HTERT RPE-1 (cell line): ENCODE results near the gene NRAP.
"Not testable (repeated sequence)": the region's sequence is repeated elsewhere in the genome, so short reads cannot be mapped to it uniquely, and the experiment has no call there.

Experiments used
- in situ Hi-C: fragments of 300-500 bp; cut with MboI; formaldehyde crosslinking; loops from 4 replicates; pipeline ENCODE4 v1.14.3; 2020; ENCODE audit warnings: low sequenced_read_pairs

Gene NRAP

DNA sequence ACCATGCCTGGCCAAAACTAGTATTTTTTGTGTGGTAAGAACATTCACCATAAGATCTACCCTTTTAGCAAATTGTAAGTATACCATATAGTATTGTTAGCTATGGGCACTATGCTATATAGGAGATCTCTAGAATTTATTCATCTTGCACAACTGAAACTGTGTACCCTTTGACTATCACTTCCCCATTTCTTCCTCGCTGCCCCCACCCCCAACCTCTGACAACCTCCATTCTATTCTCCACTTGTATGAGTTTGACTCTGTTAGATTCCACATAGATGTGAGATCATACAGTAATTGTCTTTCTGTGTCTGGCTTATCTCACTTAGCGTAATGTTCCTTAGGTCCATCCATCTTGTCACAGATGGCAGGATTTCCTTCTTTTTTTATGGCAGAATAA is 19.5 kb upstream of the NRAP start:
- in situ Hi-C loops = no loop called here

DNA sequence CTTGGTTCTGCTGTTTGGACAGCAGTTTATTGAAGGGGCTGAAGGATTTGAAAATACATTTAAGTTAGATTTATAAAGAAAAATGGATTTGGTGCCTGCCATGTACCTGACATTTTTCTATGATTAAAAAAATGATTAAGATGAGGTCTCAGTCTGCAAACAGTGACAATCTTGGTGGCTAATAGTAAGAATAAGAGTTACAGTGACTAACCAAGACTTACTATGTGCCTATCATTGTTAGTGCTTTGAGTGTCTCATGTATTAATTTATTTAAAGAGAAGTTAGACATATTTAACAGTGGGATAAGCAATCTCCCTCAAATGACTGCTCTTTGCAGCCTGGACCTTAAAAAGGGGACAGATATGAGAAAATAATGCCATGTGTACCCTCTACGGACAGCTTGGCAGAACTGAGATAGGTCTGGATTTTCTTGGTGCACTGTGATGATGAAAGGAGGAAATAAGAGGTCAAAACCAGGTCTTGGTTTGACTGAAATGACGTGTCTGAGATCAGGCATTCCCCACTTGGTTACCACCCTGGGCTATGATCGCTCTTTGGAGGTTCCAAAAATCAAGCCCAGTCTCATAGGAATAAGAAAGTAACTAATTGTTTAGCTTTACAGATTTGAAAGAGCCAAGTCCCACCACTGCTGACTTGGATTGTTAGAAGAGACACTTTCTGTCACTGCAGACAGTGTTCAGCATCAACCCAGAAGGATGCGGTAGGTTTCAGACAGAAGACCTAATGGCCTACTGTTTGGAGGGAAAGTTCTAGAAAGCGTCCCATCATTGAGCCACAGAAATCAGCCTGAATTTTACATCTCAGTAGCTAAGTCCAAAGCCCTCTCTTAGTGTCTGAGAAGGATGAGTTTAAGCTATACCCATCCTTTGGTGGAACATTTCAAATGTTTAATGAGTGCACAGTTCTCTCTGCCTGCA is 18.0 kb upstream of the NRAP start:
- in situ Hi-C loops = no loop called here

DNA sequence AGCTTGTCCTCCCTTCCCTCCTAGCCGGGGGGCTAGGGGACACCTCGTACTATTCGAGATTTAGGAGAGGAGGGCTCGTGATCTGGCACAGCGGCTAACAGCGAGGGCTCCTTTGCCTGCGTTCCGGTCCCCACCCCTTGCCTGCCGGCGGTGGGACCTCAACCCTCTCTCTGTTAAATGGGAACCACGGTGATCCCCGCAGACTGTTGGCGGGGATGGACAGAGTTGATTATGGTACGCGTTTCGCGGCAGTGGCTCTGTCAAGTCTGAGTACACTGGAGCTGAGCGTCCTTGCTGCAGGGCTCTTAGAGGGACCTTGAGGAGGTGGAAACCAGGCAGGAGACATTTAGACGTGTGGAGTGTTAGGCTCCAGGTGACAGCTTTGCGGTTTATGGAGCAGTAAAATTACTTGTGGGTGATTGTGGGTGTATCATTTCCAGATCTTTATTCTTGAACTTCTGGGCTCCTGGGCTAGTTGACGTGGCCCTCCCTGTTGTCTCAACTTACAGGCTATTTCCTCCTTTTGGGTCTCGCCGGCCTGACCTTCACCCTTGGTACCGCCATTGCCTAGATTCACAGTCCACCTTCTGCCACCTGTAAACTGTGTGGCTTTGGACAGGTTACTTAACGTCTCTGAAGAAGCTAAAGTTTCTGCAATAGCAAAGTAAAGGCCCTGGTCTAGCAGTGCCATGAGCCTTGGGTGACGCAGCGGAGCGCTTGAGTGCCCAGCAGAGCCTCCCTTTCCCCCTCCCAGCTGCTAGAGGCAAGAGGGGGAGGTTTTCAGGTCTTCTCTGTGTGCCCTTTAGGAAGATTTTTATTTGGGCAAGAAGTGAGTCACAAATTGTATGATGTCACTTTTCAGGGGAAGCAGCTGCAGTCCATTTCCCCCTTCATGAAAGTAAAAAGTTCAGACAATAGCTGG is 16.6 kb upstream of the NRAP start:
- in situ Hi-C loops = no loop called here

DNA sequence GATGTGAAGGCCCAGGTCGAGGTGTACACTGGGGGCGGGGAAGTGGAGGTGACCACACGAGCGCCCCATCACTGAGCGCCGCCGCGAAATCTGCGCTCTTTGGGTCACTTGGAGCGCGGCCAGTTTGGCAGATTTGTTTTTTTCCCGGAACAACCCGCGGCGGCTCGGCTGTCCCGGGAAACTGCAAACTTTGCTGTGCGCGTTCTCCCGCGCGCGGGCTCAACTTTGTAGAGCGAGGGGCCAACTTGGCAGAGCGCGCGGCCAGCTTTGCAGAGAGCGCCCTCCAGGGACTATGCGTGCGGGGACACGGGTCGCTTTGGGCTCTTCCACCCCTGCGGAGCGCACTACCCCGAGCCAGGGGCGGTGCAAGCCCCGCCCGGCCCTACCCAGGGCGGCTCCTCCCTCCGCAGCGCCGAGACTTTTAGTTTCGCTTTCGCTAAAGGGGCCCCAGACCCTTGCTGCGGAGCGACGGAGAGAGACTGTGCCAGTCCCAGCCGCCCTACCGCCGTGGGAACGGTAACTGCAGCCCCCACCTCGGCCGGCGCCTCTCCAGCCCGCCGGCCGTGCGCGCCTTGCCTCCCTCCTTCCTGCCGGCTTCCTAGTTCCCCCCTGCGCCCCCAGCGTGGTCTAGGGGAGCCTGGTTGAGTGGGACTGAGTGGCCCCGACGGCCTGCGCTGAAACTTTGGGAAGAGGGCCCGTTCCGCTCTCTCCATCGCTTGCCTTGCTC is 15.8 kb upstream of the NRAP start, which contains the start of gene CASP7:
TSS of gene CASP7 (plus strand) at position 450 of the 727 bp plus-strand sequence. CDS start 17,582 bp downstream, outside the sequence.
- in situ Hi-C loops = no loop called here

DNA sequence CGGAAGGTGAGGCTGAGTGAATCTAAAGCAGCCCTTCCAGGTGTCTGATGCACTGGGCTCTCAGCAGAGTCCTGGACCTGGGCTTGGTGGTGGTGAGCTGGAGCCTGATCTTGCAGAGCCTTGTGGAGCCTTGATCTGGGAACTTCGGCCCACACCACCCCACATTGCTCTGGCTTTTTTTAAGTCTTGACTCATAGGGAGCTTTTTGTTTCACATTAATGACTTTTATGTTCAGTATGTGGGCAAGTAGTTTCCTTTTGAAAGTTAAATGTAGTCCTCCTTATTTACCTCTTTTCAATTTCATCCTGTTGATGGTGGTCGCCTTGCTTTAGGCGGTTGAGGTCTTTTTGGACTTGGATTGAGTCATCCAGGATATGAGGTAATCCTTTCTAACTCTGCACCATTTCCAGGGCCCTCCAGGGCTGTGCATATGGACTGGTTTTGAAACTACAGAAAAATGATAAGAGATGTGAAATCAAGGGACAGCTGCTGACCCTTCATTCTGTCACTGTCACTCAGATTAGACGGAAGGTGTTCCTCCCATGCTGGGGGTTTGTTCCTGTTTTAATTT is 2.9 kb upstream of the NRAP start:
- in situ Hi-C loops = no loop called here

DNA sequence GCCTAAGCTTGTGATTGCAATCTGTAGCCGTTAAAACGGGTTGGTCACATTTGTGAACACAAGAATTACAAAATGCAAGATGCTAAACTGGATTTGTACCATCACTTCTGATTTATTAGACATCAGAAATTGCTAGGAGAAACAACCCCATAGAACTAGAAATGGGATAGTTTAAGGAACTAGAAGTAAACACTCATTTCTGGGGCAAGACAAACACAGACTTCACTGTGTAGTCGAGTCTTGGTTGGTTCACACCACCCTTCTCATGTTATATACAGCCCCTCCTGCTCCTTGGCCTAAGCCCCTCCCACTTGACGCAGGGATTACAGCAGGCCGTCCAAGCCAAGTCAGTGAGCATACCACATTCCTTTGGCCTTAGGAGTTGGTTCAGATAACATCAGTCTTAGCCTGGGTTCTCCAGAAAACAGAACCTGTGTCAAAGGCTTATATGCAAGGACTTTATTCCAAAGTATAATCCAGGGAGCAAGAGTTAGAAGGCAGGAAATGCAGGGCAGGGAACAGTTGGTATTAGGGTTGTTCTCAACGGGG is 2.0 kb upstream of the NRAP start:
- in situ Hi-C loops = no loop called here

DNA sequence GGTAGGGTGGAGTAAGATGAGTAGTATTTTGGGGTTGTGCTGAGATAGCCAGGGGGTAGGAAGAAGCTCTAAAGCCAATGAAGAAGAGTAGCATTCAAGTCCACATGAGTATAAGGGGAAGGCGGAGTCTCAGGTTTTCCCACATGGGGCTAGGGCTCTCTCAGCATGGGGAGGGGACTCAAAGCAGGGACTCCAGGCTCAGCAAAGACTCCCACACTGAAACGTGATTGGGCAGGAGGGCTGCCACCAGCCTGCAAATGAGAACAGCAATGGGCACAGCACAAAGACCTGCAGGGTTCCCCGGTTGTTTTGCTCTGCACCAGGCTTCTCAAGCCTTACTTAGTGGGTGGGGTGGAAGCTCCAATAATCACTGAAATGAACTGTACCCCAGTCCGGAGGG is 1.5 kb upstream of the NRAP start:
- in situ Hi-C loops = no loop called here

DNA sequence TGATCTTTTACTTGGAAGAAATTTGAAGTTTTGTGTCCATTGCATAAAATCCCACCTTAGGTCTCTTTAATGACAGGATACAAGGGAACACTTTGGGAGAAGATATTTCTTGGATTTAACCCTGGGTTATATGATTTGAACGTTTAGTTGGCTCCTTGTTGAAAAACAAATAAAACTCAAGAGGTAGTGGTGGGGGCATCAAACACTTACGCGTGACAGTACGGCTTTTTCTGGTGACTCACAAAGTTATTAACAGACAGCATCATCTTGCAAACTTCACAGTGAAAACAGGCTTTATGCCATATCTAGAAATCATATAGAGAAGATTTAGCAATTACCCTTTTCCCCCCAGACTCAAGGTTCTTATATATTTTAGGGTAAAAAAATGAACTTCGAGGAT is 699 bp downstream of the NRAP start:
- in situ Hi-C loops = no loop called here

DNA sequence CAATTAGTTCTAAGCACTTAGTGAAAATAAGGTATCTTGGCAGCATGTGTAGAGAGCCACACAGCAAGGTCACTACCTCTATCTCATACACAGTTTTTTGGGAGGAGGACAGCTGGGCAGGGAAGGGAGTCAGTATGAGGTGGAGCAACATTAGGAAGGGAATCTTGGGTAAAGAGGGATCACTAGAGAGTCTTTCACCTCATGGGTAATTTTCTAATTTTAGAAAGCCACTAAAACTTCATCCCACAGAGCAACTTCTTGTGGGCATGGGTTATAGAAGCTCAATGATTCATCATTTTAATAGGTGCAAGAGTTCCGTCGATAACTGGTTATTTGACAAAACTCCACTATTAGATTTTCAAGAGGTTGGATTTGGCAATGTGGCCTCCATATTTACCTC is 2.5 kb downstream of the NRAP start:
- in situ Hi-C loops = no loop called here

DNA sequence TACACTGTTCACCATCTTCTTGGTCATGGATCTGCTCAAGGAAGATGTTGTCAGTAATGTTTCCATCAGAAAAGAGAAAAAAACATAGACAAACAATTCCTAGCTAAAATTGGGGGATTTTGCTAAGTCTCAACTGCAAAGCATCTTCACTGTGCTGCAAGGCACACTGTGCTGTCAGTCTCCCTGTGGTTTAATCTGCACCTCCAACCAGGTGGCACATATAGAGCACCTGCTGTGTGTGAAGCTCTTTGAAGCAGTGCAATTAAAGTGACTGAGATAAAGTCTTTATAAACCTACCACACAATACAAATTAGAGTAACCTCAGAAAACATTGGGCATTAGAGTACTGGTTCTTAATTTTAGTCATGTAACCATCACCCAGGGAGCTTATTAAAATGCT is 6.3 kb downstream of the NRAP start:
- in situ Hi-C loops = no loop called here

DNA sequence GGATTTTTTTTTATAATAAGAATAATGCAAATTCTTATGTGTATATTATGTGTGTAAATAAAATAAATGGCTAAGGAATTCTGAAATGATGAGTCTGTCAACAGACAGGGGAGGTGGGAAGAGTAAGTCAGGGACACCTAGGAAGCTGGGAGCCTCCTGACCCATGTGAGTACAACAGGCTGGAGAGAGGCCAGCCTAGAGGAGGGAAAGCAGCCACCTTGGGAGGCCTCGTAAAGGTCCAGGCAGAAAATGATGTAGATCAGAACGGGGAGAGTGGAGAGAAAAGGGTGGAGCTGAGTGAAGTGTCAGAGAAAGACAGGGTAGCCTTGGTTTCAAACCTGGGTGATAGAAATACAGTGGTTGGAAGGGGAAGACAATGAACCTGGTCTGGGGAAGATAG is 6.9 kb downstream of the NRAP start:
- in situ Hi-C loops = no loop called here

DNA sequence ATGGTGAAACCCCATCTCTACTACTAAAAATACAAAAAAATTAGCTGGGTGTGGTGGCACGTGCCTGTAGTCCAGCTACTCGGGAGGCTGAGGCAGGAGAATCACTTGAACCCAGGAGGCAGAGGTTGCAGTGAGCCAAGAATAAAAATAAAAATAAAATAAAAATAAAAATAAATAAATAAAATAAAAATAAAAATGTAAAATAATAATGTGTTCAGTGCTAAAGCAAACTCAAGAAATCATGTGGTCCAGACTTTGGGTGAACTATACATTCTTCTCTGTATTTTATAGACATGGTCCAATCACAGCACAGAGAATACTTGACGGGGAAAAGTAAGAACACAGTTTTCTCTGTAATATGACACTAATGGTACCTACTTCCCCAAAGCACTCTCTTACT is 11.4 kb downstream of the NRAP start:
- in situ Hi-C loops = not testable (repeated sequence)

DNA sequence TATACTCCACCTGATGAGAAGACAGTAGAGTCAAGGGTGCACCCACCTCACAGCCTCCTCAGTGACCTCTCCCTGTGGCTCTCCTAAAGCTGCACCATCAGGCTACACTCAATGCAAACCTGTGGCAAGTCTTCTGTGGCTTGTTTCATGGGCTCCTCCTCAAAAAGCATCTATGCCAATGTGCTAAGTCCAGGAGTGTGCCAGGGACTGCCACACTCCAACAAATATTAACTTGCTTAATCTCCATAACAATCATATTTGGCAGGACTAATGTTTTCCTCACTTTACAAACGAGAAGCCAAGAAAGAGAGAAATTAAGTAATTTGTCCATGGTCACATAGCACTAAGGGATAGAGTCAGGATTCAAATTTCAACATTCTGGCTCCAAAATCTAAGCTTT is 11.9 kb downstream of the NRAP start:
- in situ Hi-C loops = no loop called here

DNA sequence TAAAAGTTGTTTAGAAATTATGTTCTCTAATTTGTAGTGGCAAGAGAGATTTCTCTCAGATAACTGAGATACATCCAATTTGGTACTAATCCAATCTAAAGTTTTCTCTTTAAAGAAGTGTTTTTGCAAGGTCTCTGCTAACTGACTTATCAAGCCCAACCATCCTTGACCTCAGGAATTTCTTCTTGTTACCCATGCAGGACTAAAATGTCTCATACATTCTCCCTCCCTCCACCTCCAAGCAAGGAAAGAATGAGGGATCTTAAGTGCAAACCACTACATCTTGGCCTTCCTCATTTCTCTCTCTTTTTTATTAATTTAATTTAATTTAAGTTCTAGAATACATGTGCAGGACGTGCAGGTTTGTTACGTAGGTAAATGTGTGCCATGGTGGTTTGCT is 12.8 kb downstream of the NRAP start:
- in situ Hi-C loops = no loop called here

DNA sequence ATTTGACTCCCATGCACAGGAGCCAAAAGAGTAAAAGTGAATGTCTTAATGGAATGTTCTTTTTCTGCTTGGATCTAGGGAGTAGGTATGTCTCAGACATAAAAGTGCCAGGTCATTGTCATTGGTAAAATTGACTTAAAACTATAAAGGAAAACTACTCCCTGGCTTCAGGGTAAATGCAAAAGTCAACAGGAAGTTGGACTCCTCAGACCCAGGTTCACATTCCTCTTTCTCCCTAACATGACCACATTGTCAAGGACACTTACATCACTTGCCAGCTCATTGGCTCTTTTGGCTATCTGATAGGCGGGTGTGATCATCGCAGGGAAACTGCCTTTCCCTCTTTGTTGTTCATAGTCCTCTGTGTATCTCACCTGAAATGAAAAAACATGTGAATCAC is 13.7 kb downstream of the NRAP start:
- in situ Hi-C loops = no loop called here

DNA sequence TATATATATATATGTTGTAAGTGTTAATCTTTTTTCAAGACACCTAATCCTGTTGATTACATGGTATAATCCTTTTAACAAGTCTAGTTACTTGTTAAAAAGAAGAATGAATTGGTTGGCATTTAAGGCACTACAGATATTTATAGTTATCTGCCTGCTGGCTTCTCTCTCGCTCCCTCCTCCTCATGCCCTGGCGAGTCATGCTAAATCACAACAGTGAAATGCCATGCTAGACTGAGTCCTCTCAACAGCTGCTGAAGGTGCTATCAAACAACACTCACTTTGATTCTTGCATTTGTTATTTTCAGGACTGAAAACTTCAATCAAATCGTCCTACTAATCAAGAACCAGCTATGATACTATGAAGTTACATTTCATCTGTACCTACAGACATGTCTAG is 15.4 kb downstream of the NRAP start:
- in situ Hi-C loops = no loop called here

DNA sequence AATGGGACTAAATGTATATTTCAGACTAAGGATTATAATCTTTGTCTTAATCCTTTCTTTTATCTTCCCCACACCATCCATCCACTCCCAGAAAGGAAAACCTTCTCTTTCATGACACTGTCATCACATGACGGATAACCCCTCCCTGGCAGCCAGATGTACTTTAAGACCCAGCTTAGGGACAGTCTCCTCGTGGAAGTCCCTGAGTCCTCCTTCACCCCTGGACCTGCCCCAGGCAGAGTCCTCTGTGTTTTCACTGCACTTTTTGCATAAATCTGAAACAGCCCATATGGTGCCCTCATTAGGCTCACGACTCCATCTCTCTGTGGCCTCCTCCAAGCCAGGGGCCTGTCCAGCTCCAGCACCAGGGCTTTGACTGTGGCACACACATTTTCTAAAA is 16.0 kb downstream of the NRAP start:
- in situ Hi-C loops = no loop called here

DNA sequence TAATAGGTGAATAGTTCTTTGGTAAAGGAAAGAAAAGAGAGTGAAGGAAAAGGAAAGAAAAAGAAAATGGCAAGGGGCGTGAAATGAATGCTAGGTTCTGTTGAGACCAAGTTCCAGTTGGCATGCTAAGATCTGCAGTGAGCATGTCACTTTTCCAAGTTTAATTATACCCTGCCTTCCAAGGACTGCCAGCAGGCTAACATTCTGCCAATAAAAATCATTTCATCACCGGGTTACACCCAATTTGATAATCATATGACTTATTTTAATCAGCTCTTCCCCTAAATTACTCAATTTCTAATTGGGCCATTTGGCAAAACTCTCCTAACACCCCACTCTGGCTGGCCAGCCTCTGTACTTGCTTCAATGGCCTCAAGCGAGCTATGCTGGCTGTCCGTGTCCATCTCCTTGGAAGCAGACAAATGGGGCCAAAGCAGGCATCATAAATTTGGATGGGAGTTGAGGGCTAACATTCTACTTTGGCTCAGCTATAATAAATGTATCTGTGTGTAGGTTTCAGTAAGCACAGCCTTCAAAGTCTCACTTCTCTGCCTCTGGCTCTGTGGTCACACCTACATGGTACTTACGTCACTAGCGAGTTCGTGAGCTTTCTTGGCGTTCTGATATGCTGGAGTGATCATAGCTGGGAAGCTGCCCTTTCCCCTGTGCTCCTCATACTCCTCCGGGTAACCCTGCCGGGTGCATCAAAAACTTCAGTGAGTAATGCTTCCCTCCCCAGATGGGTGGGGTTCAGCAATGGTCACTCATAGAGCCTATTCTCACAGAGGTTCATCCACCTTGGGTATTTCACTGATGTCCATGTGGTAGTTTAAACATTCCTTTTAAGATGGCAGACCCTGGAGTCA is 17.3 kb downstream of the NRAP start:
- in situ Hi-C loops = no loop called here
